KMS-11 (cell line): ENCODE data around the gene DNAI4.
"Not testable (repeated sequence)": the region's sequence is repeated elsewhere in the genome, so short reads cannot be mapped to it uniquely, and the experiment has no call there.

Source experiments
- H2AFZ ChIP-seq: fragments of 200-600 bp; sonication (generic); 2 replicates; pipeline ENCODE4 v1.6.1; 2016; ENCODE audit warnings: antibody characterized with exemption, mixed run types, low read depth
- H3K27ac ChIP-seq: fragments of 200-600 bp; sonication (generic); 2 replicates; pipeline ENCODE4 v1.6.1; 2016; ENCODE audit warnings: mild to moderate bottlenecking, mixed run types
- H3K27me3 ChIP-seq: fragments of 200-600 bp; sonication (generic); 2 replicates; pipeline ENCODE4 v1.6.1; 2017; ENCODE audit warnings: mild to moderate bottlenecking, low read depth, mixed run types, moderate library complexity; ENCODE audit not compliant: insufficient read depth
- H3K36me3 ChIP-seq: fragments of 200-600 bp; sonication (generic); 2 replicates; pipeline ENCODE4 v1.6.1; 2017; ENCODE audit warnings: mild to moderate bottlenecking, mixed run types; ENCODE audit not compliant: insufficient read depth
- H3K4me1 ChIP-seq: fragments of 200-600 bp; sonication (generic); 2 replicates; pipeline ENCODE4 v1.6.1; 2016; ENCODE audit warnings: mild to moderate bottlenecking, low read depth, mixed run types; ENCODE audit not compliant: poor library complexity, severe bottlenecking
- H3K4me2 ChIP-seq: fragments of 200-600 bp; sonication (generic); 2 replicates; pipeline ENCODE4 v1.7.0; 2016; ENCODE audit warnings: mild to moderate bottlenecking, mixed run types
- H3K4me3 ChIP-seq: fragments of 200-600 bp; sonication (generic); IDR thresholded peaks from 2 replicates; pipeline ENCODE4 v1.6.1; 2017; ENCODE audit warnings: low read depth, low read length, mixed read lengths; ENCODE audit not compliant: insufficient read depth
- H3K79me2 ChIP-seq: fragments of 200-600 bp; sonication (generic); 2 replicates; pipeline ENCODE4 v1.6.1; 2016; ENCODE audit warnings: low read depth, mixed run types; ENCODE audit not compliant: insufficient read depth
- H3K9ac ChIP-seq: fragments of 200-600 bp; sonication (generic); 2 replicates; pipeline ENCODE4 v1.6.1; 2016; ENCODE audit warnings: mild to moderate bottlenecking, mixed run types
- H4K20me1 ChIP-seq: fragments of 200-600 bp; sonication (generic); 2 replicates; pipeline ENCODE4 v1.6.1; 2016; ENCODE audit warnings: mild to moderate bottlenecking, mixed run types; ENCODE audit not compliant: insufficient read depth
- CTCF ChIP-seq: fragments of 200-600 bp; sonication (generic); conservative IDR thresholded peaks from 2 replicates; pipeline ENCODE4 v1.6.1; 2017; ENCODE audit warnings: low read depth, mild to moderate bottlenecking, antibody characterized with exemption, low read length, moderate library complexity, mixed read lengths

The DNAI4 gene

GRCh38 chr1:66787641-66788040, 137.0 kb downstream of the DNAI4 start:
- no peak overlapping the region for H2AFZ ChIP-seq
- no peak overlapping the region for H3K9ac ChIP-seq
- H3K4me1 ChIP-seq, result peaks cover 15% of the 10 kb centered on the region
- H3K27me3 ChIP-seq, result no peaks in the 10 kb centered on the region
- H3K27ac ChIP-seq, result no peak overlapping the region
- H3K4me2 ChIP-seq, result no peak overlapping the region
- no peak overlapping the region for H3K4me3 ChIP-seq
- TF ChIP-seq CTCF, result no peak
- H3K36me3 ChIP-seq, result no peaks in the 10 kb centered on the region
- no peaks in the 10 kb centered on the region for H4K20me1 ChIP-seq
- no peaks in the 10 kb centered on the region for H3K79me2 ChIP-seq

- H2AFZ ChIP-seq, H4K20me1 ChIP-seq, H3K79me2 ChIP-seq, H3K9ac ChIP-seq, H3K27me3 ChIP-seq, H3K4me3 ChIP-seq, H3K4me2 ChIP-seq, H3K36me3 ChIP-seq, H3K27ac ChIP-seq: not testable (repeated sequence)
- peaks cover 20% of the 10 kb centered on the region for H3K4me1 ChIP-seq
These were observed 138.9 kb downstream of the DNAI4 start for GRCh38 chr1:66785800-66786199.

GRCh38 chr1:66779475-66780078, 145.1 kb downstream of the DNAI4 start:
- Histone ChIP-seq H3K27me3 (no peaks in the 10 kb centered on the region), H2AFZ (no peak overlapping the region), H4K20me1 (no peaks in the 10 kb centered on the region), H3K9ac (peak overlapping the region; percentile 78), H3K4me2 (peak overlapping the region; percentile 90), H3K4me3 (peak overlapping the region; percentile 15), H3K27ac (peak overlapping the region; percentile 96), H3K79me2 (peaks cover 15% of the 10 kb centered on the region; the same call in 1 of the 2 replicates), H3K4me1 (peaks cover 45% of the 10 kb centered on the region), H3K36me3 (no peaks in the 10 kb centered on the region)
- no peak for TF ChIP-seq CTCF

GRCh38 chr1:66778969-66779368, 145.7 kb downstream of the DNAI4 start:
- H4K20me1 ChIP-seq, result no peaks in the 10 kb centered on the region
- H3K4me2 ChIP-seq, result peak overlapping the region; percentile 90
- H3K27ac ChIP-seq, result peak overlapping the region; percentile 96
- H3K4me1 ChIP-seq, result peaks cover 51% of the 10 kb centered on the region
- TF ChIP-seq CTCF, result no peak
- no peaks in the 10 kb centered on the region for H3K27me3 ChIP-seq
- peak overlapping the region; percentile 78 for H3K9ac ChIP-seq
- no peak overlapping the region for H2AFZ ChIP-seq
- no peaks in the 10 kb centered on the region for H3K36me3 ChIP-seq
- peak overlapping the region; percentile 66 for H3K4me3 ChIP-seq
- H3K79me2 ChIP-seq, result peaks cover 15% of the 10 kb centered on the region; the same call in 1 of the 2 replicates

GRCh38 chr1:66778266-66778665, 146.4 kb downstream of the DNAI4 start:
- peak overlapping the region; percentile 96 for H3K27ac ChIP-seq
- H3K36me3 ChIP-seq, result no peaks in the 10 kb centered on the region
- H2AFZ ChIP-seq, result no peak overlapping the region
- H3K4me3 ChIP-seq, result peak overlapping the region; percentile 66
- peaks cover 18% of the 10 kb centered on the region; the same call in 1 of the 2 replicates for H3K79me2 ChIP-seq
- no peaks in the 10 kb centered on the region for H3K27me3 ChIP-seq
- TF ChIP-seq CTCF, result no peak
- H4K20me1 ChIP-seq, result no peaks in the 10 kb centered on the region
- H3K4me1 ChIP-seq, result peaks cover 58% of the 10 kb centered on the region
- H3K9ac ChIP-seq, result peak overlapping the region; percentile 78
- peak overlapping the region; percentile 90 for H3K4me2 ChIP-seq
